SK-N-MC (cell line): ENCODE results near the gene MOV10.

Experiments used
- EZH2 ChIP-seq: fragments of 200-600 bp; sonication (generic); IDR thresholded peaks from one replicate; pipeline ENCODE4 v1.6.1; 2017; ENCODE audit warnings: antibody characterized with exemption
- FOXP2 ChIP-seq: optimal IDR thresholded peaks from 2 replicates; pipeline ENCODE3; 2011; ENCODE audit warnings: mild to moderate bottlenecking, moderate library complexity; ENCODE audit not compliant: insufficient read depth; ENCODE audit errors: extremely low read length, control extremely low read depth
- POLR2AphosphoS5 ChIP-seq: IDR thresholded peaks from 2 replicates; pipeline ENCODE4 v1.6.1; 2012; ENCODE audit warnings: mild to moderate bottlenecking, low read depth, low read length, borderline replicate concordance

DNA sequence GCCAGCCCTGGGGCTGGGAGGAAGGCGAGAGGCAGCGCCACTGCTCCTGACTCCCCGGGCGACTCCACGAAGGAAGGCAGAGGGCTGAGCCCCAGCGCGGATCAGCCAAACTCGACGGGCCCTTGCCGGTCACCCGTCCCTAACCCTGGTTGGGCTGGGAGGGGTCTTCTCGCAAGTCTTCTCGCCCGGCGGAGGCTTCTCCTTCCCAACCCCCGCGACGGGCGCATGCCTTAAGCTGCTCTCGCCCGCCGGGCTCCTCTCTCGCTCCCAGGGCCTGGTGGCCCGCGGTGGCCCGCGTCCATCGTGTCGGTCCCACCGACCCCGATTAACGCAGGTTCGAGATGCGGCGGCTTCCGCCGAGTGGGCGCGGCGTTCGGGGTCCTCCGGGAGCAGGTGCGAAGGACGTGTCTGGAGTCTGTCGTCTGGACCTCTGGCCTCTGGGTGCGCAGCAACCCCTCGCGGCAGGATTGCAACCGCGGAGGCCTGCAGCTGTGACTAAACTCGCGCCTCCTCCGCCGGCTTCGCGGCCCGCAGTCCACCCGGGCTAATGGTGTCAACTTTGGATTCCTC is 69.6 kb downstream of the MOV10 start:
- TF ChIP-seq EZH2: no peak
- TF ChIP-seq POLR2AphosphoS5: no peak
- TF ChIP-seq FOXP2: no peak
